Spleen (tissue), 7 donors: ENCODE results near the gene SMAD6.

Source experiments
- POLR2A ChIP-seq, 3 donors: fragments of 450-650 bp; IDR thresholded peaks; one replicate each; pipeline ENCODE4 v1.5.1; 2017; ENCODE audit warnings: antibody characterized with exemption in 3 of 3, mild to moderate bottlenecking in 1 of 3
- POLR2AphosphoS5 ChIP-seq, 3 donors: sonication (generic); formaldehyde crosslinking; IDR thresholded peaks; one replicate each; pipeline ENCODE4 v1.5.1; 2017; ENCODE audit warnings: antibody characterized with exemption in 3 of 3
- TF ChIP-seq, protein P1 (sequence below), 11 experiments: fragments of 200-600 bp in 7 of 11; fragments of 450-650 bp in 4 of 11; sonication (generic) in 4 of 11; IDR thresholded peaks in 8 of 11; conservative IDR thresholded peaks in 3 of 11; 1 replicate in 7 of 11; 2 replicates in 4 of 11; pipeline versions ENCODE4 v1.4.0 to v1.8.0; 2016 to 2021; ENCODE audit warnings: antibody characterized with exemption in 11 of 11, inconsistent platforms in 4 of 11, mild to moderate bottlenecking in 1 of 11
- donor health status: DM: no; HTN: no; CAD: no; lungs with moderate emphysema.
- donor health status: DM: no; HTN: no; CAD: no.
- donor health status: DM: no; HTN: no; CAD: no.

DNA sequence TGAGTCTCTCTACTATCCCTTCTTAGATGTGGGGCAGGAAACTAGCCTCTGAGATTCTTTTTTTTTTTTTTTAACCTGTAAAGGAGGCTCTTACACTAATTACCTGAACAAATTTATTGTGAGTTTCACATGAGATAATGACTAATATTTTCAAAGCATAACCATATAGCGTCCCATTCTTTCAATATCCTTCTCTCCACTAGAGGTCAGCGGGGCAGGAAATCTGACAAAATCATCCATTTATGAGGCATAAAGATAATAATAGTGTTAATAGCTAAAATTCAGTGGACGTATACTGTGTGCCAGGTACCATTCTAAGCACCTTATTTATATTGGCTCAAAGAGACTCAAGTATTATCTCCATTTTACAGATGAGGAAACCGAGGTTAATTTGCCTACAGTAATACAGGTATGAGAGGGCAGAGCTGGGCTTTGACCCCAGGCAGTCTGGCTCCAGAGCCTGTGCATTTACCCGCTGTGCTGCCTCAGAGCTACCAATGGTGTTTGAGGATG is 16.3 kb upstream of the SMAD6 start:
- TF ChIP-seq, protein P1, sequence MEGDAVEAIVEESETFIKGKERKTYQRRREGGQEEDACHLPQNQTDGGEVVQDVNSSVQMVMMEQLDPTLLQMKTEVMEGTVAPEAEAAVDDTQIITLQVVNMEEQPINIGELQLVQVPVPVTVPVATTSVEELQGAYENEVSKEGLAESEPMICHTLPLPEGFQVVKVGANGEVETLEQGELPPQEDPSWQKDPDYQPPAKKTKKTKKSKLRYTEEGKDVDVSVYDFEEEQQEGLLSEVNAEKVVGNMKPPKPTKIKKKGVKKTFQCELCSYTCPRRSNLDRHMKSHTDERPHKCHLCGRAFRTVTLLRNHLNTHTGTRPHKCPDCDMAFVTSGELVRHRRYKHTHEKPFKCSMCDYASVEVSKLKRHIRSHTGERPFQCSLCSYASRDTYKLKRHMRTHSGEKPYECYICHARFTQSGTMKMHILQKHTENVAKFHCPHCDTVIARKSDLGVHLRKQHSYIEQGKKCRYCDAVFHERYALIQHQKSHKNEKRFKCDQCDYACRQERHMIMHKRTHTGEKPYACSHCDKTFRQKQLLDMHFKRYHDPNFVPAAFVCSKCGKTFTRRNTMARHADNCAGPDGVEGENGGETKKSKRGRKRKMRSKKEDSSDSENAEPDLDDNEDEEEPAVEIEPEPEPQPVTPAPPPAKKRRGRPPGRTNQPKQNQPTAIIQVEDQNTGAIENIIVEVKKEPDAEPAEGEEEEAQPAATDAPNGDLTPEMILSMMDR (IDR thresholded peaks at IDR 0.05 in 8 of 11, conservative IDR thresholded peaks at IDR 0.05 in 3 of 11) = peak in 3 of 11 experiments; percentile 9 to 35 (median 13)
- TF ChIP-seq POLR2AphosphoS5 (IDR thresholded peaks at IDR 0.05) (no peak), POLR2A (IDR thresholded peaks at IDR 0.05) (no peak)
